NCI-H1048 (cell line): ENCODE measurements around the gene MACROD2.
"Not testable (repeated sequence)": the region's sequence is repeated elsewhere in the genome, so short reads cannot be mapped to it uniquely, and the experiment has no call there.

ENCODE experiments used
- DNase-seq: peaks from one replicate; lab custom pipeline; 2025; lab: John Stamatoyannopoulos, UW

The MACROD2 gene

DNA sequence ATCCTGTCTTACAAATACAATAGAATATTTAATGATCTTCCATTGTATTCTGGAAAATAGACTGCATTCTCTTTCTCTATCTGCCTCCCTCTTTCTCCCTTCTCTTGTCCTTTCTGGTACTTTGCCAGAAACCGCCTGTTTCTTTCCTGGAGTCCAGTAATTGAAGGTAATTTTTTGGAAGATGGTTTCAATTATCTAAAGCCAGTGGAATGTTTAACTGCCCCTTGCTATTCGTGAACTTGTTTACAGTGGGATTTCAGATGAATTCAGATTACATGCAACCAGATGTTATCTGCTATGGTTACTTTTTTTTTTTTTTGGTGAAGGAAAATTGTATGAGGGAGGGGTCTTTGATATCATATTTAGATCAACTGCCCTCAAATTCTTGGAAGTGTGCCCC lies 997.6 kb downstream of the MACROD2 start:
- DNase-seq = no peak

- no peak for DNase-seq
Measured at GRCh38 chr20:14996883-14997672, 1001.8 kb downstream of the MACROD2 start.

GRCh38 chr20:14997791-14998190 lies 1002.5 kb downstream of the MACROD2 start:
- DNase-seq = no peak

GRCh38 chr20:15005300-15005986 lies 1010.1 kb downstream of the MACROD2 start:
- no peak for DNase-seq

DNA sequence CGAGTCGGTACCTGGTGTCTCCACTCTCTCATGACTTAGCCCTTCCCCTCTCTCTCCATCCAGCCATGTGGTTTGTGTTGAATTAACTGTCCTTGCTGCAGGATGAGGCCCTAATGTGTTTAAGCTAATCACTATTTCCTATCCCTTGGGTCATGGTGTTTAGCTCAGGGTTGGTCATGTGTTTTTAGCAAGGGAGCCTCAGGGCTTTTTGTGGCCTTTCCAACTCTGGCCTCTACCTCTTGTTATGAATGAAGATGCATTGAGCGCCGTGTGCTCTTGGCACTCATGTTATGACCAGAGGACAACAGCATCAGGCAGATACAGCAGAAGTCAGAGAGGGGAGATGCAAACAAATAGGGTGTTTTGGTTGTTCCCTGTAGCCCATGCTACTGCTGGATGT lies 1016.3 kb downstream of the MACROD2 start:
- no peak for DNase-seq

GRCh38 chr20:15012566-15012965 lies 1017.2 kb downstream of the MACROD2 start:
- no peak for DNase-seq

- DNase-seq = not testable (repeated sequence)
Measured at GRCh38 chr20:15016875-15017274, 1021.6 kb downstream of the MACROD2 start.

DNA sequence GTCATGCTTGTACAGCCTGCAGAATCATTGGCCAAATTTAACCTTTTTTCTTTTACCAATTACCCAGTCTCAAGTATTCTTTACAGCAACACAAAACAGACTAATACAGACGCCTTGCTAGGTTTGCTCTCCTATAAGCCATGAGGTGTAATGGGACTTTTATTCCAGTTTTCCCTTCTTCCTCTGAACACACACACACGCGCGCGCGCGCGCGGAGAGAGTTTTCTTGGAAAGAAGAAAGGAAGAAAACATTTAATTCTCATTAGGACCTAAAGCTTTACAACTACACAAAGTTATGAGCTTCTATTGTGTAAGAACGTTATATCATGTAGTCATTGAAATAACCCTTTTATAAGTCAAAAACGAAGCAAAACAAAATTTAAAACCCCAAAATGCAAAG lies 1023.6 kb downstream of the MACROD2 start:
- DNase-seq = no peak

- no peak for DNase-seq
Measured at GRCh38 chr20:15020845-15021244, 1025.5 kb downstream of the MACROD2 start.

DNA sequence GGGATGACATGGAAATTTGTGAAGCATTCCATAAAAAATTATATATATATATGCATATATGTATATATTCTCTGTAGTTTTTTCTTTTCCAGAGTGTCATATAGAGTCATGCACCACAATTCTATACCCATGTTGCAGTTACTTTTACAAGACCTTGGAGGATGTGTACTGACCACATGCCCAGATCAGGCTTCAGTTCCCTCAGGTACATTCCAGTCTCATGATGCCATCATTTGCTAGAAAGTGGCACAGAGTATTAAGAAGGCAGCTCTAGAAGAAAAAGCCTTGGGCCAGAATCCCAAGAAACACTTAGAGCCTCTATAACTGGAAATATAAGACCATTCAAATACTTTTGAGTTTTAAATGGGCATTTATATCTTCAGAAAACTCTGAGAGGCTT lies 1027.6 kb downstream of the MACROD2 start:
- no peak for DNase-seq

- no peak for DNase-seq
Measured at GRCh38 chr20:15026759-15027158, 1031.4 kb downstream of the MACROD2 start.

DNA sequence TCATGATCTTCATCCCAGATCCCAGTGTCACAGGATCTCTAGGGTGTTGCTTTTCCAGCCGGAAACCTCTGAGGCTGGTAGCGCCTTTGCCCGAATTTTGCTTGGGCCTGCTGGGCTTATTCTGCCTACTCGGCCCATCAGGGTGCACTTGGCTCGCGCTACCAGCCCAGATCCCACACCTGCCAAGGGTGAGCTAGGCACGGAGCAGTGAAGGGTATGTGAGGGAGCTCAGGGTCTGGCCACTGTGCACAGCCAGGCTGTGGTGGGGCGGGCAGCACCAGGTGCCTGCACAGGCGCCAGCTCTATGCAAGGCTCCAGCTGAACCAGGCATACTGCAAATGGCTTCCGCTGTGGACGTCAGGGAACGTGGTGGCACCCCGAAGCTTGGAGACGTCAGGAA lies 1035.5 kb downstream of the MACROD2 start:
- no peak for DNase-seq

GRCh38 chr20:15031546-15032351 lies 1036.4 kb downstream of the MACROD2 start:
- no peak for DNase-seq

DNA sequence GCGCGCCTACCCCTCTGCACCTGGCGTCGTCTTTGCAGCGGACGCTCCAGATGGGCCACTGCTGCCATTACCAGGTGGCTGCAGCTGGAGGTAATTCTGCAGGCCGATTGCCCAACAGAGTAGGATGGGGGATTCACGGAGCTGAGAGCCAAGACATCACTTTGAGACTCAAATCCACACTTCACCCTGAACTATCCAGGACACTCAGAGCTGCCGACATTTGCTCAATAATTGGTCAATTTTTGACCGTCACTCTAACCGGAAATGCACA lies 1037.0 kb downstream of the MACROD2 start:
- DNase-seq = no peak

DNA sequence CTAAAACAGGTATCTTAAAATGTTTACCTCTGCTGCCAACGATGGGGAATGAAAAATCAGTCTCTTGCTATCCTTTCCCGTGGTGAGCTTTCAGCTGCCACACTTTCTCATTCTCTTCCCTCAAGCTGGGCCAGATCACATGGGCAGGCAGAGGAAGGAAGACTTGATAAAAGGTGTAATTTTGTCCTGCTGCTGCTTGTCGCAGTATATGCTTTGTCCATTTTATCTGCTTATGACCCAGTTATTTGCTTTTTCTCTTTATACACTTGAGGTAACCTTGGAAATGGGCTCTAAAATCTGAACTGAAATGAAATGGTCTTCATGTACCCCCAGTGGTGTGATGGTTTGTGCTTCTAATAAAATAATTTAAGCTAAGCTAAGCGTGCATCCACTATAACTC lies 1038.0 kb downstream of the MACROD2 start:
- DNase-seq = no peak

GRCh38 chr20:15033891-15034290 lies 1038.6 kb downstream of the MACROD2 start:
- no peak for DNase-seq

DNA sequence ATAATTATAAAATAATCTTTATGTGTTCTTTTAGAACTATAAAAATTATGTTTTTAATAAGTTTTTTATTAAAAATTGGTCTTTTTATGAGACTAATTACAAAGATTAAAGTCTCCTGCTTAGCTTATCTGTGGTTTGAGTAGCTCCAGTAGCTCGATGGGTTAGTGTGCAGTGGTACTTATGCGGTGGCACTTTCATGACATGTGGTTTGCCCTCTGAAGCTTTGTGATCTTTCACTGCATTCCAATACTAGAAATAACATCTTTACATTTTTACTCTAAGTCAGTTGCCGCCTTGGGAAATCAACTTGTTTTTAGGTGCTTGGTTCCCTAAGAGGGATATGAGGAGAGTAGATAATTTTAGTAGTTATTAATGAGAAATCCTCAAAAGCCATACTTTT lies 1041.6 kb downstream of the MACROD2 start:
- DNase-seq = no peak

DNA sequence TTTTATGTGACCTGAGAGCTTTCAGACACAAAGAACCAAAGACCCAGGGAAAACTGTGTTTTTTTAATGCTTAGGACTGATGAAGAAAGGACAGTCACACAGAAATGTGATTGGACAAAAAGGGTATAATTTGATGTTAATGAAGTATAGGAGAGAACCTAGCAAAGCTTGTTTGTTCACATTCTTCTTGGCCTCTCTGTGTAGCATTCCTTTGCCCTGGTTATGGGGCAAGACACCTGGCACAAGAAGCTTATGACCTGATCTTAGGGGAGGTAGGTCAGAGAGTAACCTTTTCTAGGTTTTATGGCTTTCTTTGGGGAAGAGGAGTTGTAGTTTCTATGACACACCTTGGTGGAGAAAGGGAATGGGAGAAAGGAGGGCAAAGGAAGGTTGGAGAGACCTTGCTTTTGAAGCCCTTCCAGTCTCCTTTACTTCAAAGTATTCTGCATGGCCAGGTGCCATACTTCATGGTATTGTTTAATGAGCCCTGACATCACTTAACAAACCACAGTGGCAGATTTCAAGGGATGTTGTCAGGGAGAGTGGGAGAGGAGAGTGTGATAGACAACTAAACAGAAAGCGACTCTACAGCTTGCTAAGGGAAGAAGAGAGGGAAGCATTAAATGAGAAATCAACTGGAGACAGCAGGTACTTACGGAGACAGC lies 1043.9 kb downstream of the MACROD2 start:
- DNase-seq = no peak

- no peak for DNase-seq
Measured at GRCh38 chr20:15042723-15043122, 1047.4 kb downstream of the MACROD2 start.

DNA sequence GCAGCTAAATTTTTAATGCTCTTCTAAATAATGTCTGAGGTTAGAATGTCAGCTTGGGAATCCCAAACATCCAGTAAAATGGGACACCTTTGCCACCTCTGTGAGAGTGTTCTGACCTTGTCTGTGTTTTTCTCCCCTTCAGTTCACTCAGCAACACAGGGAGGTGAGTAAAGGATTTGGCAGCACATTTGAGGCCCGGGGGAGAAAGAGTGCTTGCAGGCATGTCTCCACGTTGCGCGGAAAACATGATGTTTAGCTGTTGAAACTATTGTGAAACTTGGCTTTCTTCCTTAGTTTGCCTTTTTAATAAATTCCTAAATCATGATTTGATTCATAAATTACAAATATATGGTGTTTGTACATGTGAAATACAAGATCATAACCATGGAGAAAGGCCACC lies 1049.9 kb downstream of the MACROD2 start:
- DNase-seq = no peak

- DNase-seq = no peak
Measured at GRCh38 chr20:15047042-15047441, 1051.7 kb downstream of the MACROD2 start.

DNA sequence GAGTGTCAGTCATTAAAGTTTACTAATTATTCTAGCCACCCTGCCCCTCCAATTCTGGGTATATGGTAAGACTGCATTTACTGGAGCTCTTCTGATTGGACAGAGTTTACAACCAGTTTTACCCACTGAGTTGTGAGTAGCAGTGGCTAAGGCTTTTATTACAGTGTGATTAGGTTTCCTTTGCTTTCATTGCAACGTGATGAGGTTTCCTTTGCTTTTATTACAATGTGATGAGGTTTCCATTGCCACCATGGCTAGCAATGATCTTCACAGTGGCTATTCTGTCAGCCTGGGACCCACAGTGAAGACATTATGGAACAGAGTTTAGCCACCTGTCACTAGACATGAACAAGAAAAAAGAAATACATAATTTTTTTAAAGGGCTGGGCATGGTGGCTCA lies 1052.3 kb downstream of the MACROD2 start:
- DNase-seq = no peak

- DNase-seq = no peak
Measured at GRCh38 chr20:15056246-15056645, 1060.9 kb downstream of the MACROD2 start.
